Measurements from ENCODE around the gene PTPN23. TPM values are rescaled to one million over a fixed set of nuclear protein-coding genes. Genes with fewer than 3 reads are reported as not detected.
A peak's percentile ranks its signal among the peaks of the same experiment; 100 is the strongest.

Gene PTPN23
- total and polyA plus RNA-seq, 4 experiments from 2014 or later: 0.46 to 53.9 (median 27.2) TPM

- intact Hi-C loops (cut with micrococcal nuclease): loop anchor here (2.0 kb wide), 1 partner anchor 39 kb away; the partner anchor contains the start of gene PTPN23
- H3K4me3 Mint-ChIP-seq: peak overlapping the region in 1 of 8 donors; percentile 36
- peaks cover 18% of the 10 kb centered on the region for H3K4me1 ChIP-seq (ENCODE audit: insufficient read depth, low read length)
- ChIA-PET CTCF (ENCODE audit: partially characterized antibody) (interaction anchor here (4.7 kb wide), 1 partner anchor 57 kb away, joined by 69 read pairs; the partner anchor contains the start of gene SCAP), POLR2A (ENCODE audit: partially characterized antibody) (interaction anchor here (3.1 kb wide), 1 partner anchor 56 kb away, joined by 27 read pairs; the partner anchor contains the start of gene SCAP)
- H3K9me3 ChIP-seq (ENCODE audit: control insufficient read depth in 1 of 2, low read length in 2 of 2): no peaks in the 10 kb centered on the region
- no peaks in the 10 kb centered on the region for H3K9me3 Mint-ChIP-seq
- no peak for DNase-seq
- H3K4me1 Mint-ChIP-seq: peaks cover 8 to 21% (median 12%) of the 10 kb centered on the region in 4 donors
- H3K27me3 ChIP-seq (ENCODE audit: insufficient read depth, low read length): no peaks in the 10 kb centered on the region
- peak overlapping the region; percentile 13 to 93 (median 72) for H3K27ac Mint-ChIP-seq
- H3K36me3 ChIP-seq (ENCODE audit: insufficient read depth, low read length): peaks cover 25% of the 10 kb centered on the region
- no peak overlapping the region for H3K4me3 ChIP-seq (ENCODE audit: low read length in 2 of 2)
- no peaks in the 10 kb centered on the region for H3K27me3 Mint-ChIP-seq
- no peak overlapping the region for H3K27ac ChIP-seq (ENCODE audit: low read depth, low read length)
- H3K36me3 Mint-ChIP-seq: peaks cover 13 to 41% of the 10 kb centered on the region in 2 donors
Observed at GRCh38 chr3:47419083-47420043, 38.5 kb downstream of the PTPN23 start.

DNA sequence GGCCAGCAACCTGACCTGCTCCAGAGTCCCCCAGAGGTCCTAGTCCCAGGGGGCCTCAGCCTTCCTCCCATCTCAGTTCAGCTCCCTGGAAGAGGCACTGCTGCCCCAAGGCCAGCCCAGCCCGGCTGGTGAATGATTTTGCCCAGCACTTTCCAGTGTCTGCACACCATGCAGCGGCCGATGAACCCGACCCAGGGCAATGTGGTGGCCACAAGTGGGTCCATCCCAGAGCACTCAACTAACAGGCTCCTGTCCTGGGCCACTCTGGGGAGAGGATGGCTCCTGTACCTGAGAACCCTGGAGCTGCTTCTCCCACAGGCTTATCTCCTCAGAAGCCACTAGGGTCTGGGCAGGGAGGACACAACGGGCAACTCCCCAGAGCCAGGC is 39.2 kb downstream of the PTPN23 start:
- Histone ChIP-seq H3K27ac (ENCODE audit: low read depth, low read length) (no peak overlapping the region), H3K36me3 (ENCODE audit: insufficient read depth, low read length) (peaks cover 18% of the 10 kb centered on the region), H3K4me1 (ENCODE audit: insufficient read depth, low read length) (peaks cover 18% of the 10 kb centered on the region), H3K27me3 (ENCODE audit: insufficient read depth, low read length) (no peaks in the 10 kb centered on the region), H3K9me3 (ENCODE audit: control insufficient read depth in 1 of 2, low read length in 2 of 2) (no peaks in the 10 kb centered on the region), H3K4me3 (ENCODE audit: low read length in 2 of 2) (no peak overlapping the region)
- H3K36me3 Mint-ChIP-seq: peaks cover 14 to 42% of the 10 kb centered on the region in 2 donors
- intact Hi-C loops (cut with micrococcal nuclease): loop anchor here (2.0 kb wide), 1 partner anchor 39 kb away; the partner anchor contains the start of gene PTPN23
- ChIA-PET POLR2A (ENCODE audit: partially characterized antibody) (interaction anchor here (1.7 to 3.1 kb wide), 2 partner anchors 56 to 93 kb away, joined by 8 to 27 read pairs; partner anchors contain the start of genes ELP6 and SCAP), CTCF (ENCODE audit: partially characterized antibody) (interaction anchor here (1.7 to 4.7 kb wide), 3 partner anchors 56 to 370 kb away, joined by 4 to 69 read pairs (median 9); partner anchors contain the start of gene SCAP)
- H3K4me3 Mint-ChIP-seq: no peak overlapping the region
- peak overlapping the region in 1 of 7 donors; percentile 29 for H3K27ac Mint-ChIP-seq
- no peaks in the 10 kb centered on the region for H3K9me3 Mint-ChIP-seq
- peaks cover 8 to 21% (median 12%) of the 10 kb centered on the region in 4 donors for H3K4me1 Mint-ChIP-seq
- no peak for DNase-seq
- H3K27me3 Mint-ChIP-seq: no peaks in the 10 kb centered on the region

DNA sequence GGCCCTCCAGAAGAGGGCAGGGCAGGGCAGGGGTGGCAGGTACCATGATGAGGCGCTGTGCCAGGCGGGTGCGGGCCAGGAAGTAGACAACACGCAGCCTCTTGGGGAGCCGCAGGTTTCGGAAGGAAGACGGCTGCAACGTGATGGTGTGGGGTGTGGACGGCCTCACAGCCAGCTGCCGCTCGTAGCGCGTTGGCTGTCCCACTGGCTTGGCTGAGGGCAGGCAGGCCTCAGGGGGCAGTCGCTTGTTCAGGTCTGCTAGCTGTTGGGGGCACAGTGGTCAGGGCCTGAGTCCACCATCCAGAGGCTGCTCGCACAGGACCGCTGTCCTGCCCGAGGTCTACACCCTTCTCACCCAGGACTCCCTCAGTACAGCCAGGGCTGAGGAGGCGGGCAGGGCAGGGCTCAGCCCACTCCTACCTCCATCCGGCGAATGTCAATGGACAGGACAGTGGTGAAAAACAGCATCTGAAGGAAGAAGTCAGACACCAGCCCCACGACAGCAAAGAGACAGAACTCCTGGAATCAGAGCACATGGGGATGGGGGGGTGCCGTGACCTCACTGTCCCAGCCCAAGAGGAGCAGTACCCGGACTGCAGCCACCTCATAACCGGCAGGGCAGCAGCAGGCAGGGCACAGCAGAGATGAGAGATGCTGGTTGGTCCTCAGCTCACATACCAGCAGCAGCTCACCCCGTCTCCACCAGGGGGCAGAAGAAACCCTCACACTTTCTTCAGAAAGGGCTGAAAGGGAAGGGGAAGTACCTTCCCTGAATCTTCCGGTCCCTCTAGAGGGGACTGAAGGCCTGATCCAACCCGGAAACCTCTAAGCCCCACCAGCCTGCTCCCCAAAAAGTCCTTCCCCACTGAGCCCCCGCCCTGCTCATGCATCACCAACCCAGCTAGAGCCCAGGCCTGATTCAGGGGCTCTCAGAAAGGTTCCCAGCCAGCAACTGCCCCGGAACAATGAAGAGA is 40.0 kb downstream of the PTPN23 start:
- peaks cover 14% of the 10 kb centered on the region for H3K36me3 ChIP-seq (ENCODE audit: insufficient read depth, low read length)
- intact Hi-C loops (cut with micrococcal nuclease): loop anchor here (1.0 to 2.0 kb wide), 4 partner anchors 40 to 369 kb away; partner anchors contain the start of genes ELP6 and PTPN23
- H3K36me3 Mint-ChIP-seq: peaks cover 12 to 39% of the 10 kb centered on the region in 2 donors
- peak; percentile 86 to 91 (median 87) for DNase-seq
- peaks cover 18% of the 10 kb centered on the region for H3K4me1 ChIP-seq (ENCODE audit: insufficient read depth, low read length)
- H3K27me3 Mint-ChIP-seq: no peaks in the 10 kb centered on the region
- H3K27me3 ChIP-seq (ENCODE audit: insufficient read depth, low read length): no peaks in the 10 kb centered on the region
- H3K27ac Mint-ChIP-seq: peak overlapping the region; percentile 98 to 99 (median 99)
- H3K4me3 Mint-ChIP-seq: peak overlapping the region; percentile 69 to 89 (median 78)
- H3K4me1 Mint-ChIP-seq: peaks cover 8 to 21% (median 12%) of the 10 kb centered on the region in 4 donors
- H3K9me3 ChIP-seq (ENCODE audit: control insufficient read depth in 1 of 2, low read length in 2 of 2): no peaks in the 10 kb centered on the region
- POLR2A ChIA-PET (ENCODE audit: partially characterized antibody): interaction anchor here (0.6 to 3.1 kb wide), 8 partner anchors 16 to 493 kb away, joined by 3 to 27 read pairs (median 5); partner anchors contain the start of genes ELP6, PTPN23 and SCAP
- peak overlapping the region in 1 of 2 donors; percentile 4 for H3K4me3 ChIP-seq (ENCODE audit: low read length in 2 of 2)
- peak overlapping the region; percentile 69 for H3K27ac ChIP-seq (ENCODE audit: low read depth, low read length)
- CTCF ChIA-PET (ENCODE audit: partially characterized antibody): interaction anchor here (0.6 to 4.7 kb wide), 25 partner anchors 8 to 403 kb away, joined by 3 to 69 read pairs (median 4); partner anchors contain the start of genes ELP6, PTPN23 and SCAP
- H3K9me3 Mint-ChIP-seq: no peaks in the 10 kb centered on the region

- peak overlapping the region; percentile 69 for H3K27ac ChIP-seq (ENCODE audit: low read depth, low read length)
- H3K27me3 Mint-ChIP-seq: no peaks in the 10 kb centered on the region
- H3K4me3 Mint-ChIP-seq: peak overlapping the region in 1 of 8 donors; percentile 77
- no peak overlapping the region for H3K4me3 ChIP-seq (ENCODE audit: low read length in 2 of 2)
- intact Hi-C loops (cut with micrococcal nuclease): loop anchor here (1.0 to 2.0 kb wide), 4 partner anchors 41 to 367 kb away; partner anchors contain the start of genes ELP6 and PTPN23
- peaks cover 9 to 40% of the 10 kb centered on the region in 2 donors for H3K36me3 Mint-ChIP-seq
- POLR2A ChIA-PET (ENCODE audit: partially characterized antibody): interaction anchor here (1.3 to 3.1 kb wide), 4 partner anchors 17 to 92 kb away, joined by 3 to 27 read pairs (median 6); partner anchors contain the start of genes ELP6, PTPN23 and SCAP
- H3K9me3 Mint-ChIP-seq: no peaks in the 10 kb centered on the region
- H3K36me3 ChIP-seq (ENCODE audit: insufficient read depth, low read length): peaks cover 17% of the 10 kb centered on the region
- H3K4me1 ChIP-seq (ENCODE audit: insufficient read depth, low read length): peaks cover 18% of the 10 kb centered on the region
- H3K4me1 Mint-ChIP-seq: peaks cover 8 to 21% (median 12%) of the 10 kb centered on the region in 4 donors
- CTCF ChIA-PET (ENCODE audit: partially characterized antibody): interaction anchor here (0.6 to 4.7 kb wide), 23 partner anchors 8 to 402 kb away, joined by 3 to 69 read pairs (median 4); partner anchors contain the start of genes ELP6, PTPN23 and SCAP
- H3K27me3 ChIP-seq (ENCODE audit: insufficient read depth, low read length): no peaks in the 10 kb centered on the region
- DNase-seq: no peak
- H3K27ac Mint-ChIP-seq: peak overlapping the region; percentile 98 to 99 (median 99)
- no peaks in the 10 kb centered on the region for H3K9me3 ChIP-seq (ENCODE audit: control insufficient read depth in 1 of 2, low read length in 2 of 2)
Observed at GRCh38 chr3:47421741-47422649, 41.2 kb downstream of the PTPN23 start.

- Histone ChIP-seq H3K4me1 (ENCODE audit: insufficient read depth, low read length) (peaks cover 18% of the 10 kb centered on the region), H3K4me3 (ENCODE audit: low read length in 2 of 2) (no peak overlapping the region), H3K27me3 (ENCODE audit: insufficient read depth, low read length) (no peaks in the 10 kb centered on the region), H3K36me3 (ENCODE audit: insufficient read depth, low read length) (peaks cover 24% of the 10 kb centered on the region), H3K27ac (ENCODE audit: low read depth, low read length) (no peak overlapping the region), H3K9me3 (ENCODE audit: control insufficient read depth in 1 of 2, low read length in 2 of 2) (no peaks in the 10 kb centered on the region)
- POLR2A ChIA-PET (ENCODE audit: partially characterized antibody): interaction anchor here (1.4 to 1.7 kb wide), 2 partner anchors 42 to 53 kb away, joined by 3 to 4 read pairs; partner anchors contain the start of genes PTPN23 and SCAP
- no peak for DNase-seq
- H3K27ac Mint-ChIP-seq: peak overlapping the region in 4 of 7 donors; percentile 75 to 86 (median 78)
- H3K36me3 Mint-ChIP-seq: peaks cover 9 to 43% of the 10 kb centered on the region in 2 donors
- intact Hi-C loops (cut with micrococcal nuclease): no loop called here
- H3K9me3 Mint-ChIP-seq: no peaks in the 10 kb centered on the region
- no peaks in the 10 kb centered on the region for H3K27me3 Mint-ChIP-seq
- CTCF ChIA-PET (ENCODE audit: partially characterized antibody): interaction anchor here (1.3 to 4.7 kb wide), 2 partner anchors 11 to 54 kb away, joined by 3 to 69 read pairs; partner anchors contain the start of gene SCAP
- no peak overlapping the region for H3K4me3 Mint-ChIP-seq
- peaks cover 8 to 21% (median 12%) of the 10 kb centered on the region in 4 donors for H3K4me1 Mint-ChIP-seq
Observed at GRCh38 chr3:47422743-47423142, 41.9 kb downstream of the PTPN23 start.
